GM15510 (cell line): Measurements from ENCODE around the gene NPTXR.

ENCODE experiments used
- POLR2A ChIP-seq: IDR thresholded peaks from 3 replicates; pipeline ENCODE4 v1.6.1; 2011; ENCODE audit warnings: borderline replicate concordance; ENCODE audit not compliant: insufficient read length; ENCODE audit errors: extremely low read depth

The NPTXR gene

DNA sequence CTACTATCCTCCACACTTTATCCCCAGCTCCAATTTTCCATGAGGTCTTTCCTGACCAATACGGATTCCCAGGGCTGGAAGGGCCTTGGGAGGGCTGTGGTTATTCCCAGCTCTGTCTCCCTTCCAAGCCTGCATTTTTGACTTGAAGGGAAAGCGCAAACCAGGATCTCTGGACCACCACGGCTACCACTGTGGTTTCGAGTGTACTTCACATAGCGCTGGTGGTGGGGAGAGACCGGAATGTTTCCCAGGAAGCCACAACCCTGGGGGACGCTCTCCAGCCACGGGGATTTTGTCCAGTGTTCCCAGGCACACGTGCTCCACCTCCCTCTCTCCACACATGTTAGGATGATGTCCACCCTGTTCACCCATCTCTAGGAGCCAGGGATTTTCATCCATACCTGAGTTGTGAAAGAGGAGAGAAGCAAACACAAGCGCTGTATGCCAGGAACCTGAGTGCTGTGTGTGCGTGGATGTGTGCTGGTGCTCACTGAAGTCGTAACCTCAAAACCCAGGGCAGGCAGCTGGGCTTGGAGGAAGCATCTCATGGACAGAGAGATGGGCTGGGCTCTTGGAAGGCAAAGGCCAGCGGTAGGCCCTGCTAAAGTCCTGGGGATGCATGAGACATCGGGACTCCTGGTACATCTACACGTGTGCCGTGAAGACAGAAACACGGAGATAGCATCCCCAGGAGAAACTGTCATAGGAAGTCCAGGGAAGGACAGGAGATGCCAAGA is 1.3 kb upstream of the NPTXR start:
- TF ChIP-seq POLR2A = no peak

DNA sequence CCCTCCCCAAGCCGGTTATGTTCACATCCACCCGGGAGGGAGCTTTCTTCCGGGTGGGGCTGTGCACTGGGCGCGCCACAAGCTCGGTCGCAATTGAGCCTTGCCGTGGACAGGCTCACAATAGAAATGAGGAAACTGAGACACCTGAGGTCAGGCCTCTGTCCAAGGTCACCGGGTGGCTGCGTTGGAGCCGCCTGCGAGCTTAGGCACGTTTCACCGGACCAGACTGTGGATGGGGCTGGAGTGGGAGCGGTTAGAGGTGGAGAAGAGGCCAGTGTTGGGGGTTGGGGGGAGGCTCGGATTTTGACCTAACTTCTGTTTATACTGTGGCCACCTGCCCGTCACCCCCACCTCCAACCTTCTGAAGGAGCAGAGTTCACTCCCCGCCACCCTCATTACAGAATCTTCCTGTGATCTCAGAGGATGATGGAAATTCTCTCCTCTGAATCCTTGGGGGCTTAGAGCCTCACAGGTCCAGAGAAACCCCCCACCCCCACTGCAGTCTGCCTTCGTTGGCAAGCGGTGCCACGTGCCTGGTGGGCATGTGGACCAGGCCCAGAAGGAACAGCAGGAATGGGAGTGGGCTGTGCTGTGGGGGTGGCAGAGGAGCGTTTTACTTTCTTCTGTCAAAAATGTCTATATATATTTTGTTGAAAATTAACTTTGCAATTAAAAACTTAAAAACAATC is 631 bp upstream of the NPTXR start:
- no peak for TF ChIP-seq POLR2A

DNA sequence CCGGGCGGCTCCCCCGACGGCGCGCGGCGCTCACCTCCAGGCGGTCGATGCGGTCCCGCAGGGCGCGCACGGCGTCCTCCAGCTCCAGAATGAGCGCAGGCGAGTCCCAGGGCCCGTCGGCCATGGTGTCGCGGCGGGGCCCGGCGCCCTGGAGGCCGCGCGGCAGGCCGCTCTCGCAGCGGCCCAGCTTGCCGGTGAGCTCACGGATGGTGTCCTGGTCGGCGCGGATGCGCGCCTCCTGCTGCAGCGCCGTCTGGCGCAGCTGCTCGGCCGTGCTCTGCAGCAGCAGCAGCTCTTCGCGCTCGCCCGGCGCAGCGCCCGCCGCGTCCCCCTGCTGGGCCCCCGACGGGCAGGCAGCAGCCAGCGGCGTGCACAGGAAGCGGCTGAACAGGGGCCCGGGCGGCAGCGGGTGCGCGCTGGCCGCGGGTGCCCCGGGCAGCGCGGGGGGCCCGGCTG is 599 bp downstream of the NPTXR start:
- TF ChIP-seq POLR2A = no peak

DNA sequence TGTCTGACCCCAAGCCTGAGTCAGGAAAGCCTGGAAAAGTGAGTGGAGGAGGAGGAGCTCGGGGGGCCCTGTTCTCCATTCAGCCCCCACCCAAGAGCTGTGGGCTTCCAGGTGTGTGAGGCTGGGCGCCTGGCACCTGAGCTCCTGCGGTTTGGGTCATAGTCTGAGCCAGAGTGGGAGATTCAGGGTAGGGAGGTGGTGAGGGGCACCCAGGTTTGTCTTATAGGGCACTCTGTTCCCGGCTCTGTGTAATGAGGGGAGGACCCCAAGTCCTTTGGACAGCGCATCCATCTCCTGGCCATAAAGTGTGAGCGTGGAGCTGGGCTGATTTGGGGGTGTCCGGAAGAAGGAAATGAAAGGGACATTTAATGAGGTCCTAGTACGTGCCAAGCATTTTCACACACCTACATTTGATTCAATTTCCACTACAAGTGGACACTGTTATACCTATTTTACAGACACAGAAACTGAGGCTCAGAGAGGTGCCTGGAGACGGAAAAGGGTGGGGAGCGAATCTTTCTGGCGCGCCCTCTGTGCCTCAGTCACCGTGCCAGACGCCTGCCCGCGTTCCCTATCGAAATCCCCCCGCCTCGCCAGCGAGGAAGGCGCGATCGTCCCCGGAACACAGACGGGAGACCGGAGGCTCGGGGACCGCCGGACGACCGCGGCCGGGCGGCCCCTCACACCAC is 1.2 kb downstream of the NPTXR start:
- no peak for TF ChIP-seq POLR2A

DNA sequence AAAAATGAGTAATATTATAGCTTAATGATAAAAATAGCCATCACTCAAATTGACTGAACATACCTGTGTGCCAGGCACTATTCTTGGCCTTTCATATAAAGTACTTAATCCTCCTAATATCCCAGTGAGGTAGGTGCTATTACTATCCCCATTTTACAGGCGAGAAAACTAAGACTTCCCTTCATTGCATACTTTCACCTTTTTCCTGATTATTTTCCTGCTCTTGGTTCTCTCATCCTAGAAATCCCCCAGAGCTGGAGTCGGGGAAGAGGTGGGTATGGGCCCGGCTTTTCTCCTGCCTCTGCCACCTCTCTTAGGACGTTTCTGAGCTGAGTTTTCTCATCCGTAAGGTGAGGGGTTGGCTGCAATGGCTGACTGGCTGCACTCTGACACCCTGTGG is 2.2 kb downstream of the NPTXR start:
- TF ChIP-seq POLR2A = no peak

DNA sequence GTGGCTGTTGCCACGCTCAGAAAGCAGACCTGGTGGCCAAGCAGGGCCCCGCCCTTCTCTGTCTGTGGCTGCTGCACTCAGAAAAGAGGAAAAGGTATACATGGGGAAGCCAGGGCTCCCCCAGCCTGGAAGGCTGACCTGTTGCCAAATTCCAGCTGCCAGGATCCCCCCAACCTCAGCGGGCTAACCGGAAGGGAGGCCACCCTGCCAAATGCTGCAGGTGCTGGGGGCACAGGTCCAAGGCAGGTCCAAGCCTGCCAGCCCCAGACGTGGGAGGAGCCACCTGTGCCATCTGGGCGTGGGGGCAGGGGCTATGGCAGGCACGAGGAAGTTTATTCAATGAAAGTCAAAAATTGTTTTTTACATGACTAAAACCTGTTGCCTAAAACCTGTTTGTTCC is 2.6 kb downstream of the NPTXR start:
- TF ChIP-seq POLR2A = no peak

DNA sequence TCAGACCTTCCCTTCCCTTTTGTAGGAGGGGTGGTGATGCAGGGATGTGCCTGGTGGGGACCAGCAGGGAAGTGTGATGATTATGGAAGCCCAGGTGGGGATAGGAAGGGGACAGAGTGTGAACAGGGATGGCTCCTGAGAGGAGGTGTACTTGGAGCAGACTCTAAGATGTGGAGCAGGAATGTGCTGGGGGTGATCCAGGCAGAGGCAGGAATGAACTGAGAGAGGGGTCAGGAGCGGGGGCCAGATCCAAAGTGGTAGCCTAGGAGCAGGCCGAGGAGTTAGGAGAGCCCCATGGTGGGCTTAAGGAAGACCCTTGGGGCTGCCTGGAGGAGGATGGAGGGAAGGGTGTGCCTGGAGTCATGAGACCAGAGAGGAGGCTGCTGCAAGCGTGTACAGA is 3.7 kb downstream of the NPTXR start:
- no peak for TF ChIP-seq POLR2A

DNA sequence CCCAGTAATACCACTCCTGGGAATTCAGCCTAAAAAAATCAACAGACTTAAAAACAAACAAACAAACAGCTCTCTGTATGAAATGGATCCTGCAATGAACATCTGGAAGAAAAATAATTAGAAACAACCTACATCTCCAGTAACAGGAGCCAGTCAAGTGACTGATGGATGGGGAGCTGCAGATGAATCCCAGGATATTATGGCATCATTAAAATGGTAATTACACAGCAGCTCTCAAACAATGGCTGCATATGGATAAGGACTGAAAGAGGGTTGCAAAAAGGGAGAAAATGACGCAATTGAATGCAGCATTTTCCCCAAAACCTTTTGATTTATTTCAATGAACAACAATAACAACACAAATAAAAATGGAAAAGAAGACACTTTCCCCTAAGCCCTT is 4.1 kb downstream of the NPTXR start:
- TF ChIP-seq POLR2A = no peak

DNA sequence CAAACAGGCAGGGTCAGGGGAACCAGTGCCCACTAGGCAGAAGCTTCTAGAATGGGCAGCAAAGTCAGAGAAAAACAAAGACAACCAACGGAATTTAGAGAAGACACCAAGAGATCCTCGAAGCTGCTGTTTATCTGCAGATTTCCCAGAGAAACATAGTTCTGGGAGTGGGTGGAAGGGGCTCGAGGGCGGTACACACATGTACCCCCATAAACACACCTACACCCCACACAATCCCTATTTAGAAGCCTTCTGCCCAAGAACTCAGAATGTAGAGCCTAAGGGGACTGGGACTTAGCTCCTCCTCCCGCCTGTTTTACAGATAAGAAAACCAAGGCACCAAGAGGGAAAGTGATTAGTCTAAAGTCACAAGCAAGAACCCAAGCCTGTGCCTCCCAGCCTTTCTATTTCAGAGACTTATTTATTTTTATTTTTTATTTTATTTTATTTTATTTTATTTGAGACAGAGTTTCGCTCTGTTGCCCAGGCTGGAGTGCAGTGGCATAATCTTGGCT is 6.4 kb downstream of the NPTXR start:
- TF ChIP-seq POLR2A = no peak

DNA sequence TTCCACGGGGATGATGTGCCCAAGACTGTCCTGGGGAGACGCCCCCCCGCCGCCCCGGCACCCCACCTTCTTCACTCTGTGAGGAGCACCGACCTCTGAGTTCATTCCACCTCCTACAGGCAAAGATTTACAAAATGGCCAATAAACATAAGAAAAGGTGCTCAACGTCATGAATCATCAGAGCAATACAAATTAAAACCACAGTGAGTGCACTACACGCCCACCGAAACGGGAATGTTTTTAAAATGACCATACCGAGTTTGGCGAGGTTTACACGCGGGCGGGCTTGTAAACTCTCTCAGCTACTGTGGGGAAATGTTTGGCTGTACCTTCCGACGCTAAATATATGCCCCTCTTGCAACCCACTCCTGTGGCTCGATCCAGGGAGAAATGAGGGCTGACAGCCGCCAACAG is 7.9 kb downstream of the NPTXR start:
- TF ChIP-seq POLR2A = no peak

DNA sequence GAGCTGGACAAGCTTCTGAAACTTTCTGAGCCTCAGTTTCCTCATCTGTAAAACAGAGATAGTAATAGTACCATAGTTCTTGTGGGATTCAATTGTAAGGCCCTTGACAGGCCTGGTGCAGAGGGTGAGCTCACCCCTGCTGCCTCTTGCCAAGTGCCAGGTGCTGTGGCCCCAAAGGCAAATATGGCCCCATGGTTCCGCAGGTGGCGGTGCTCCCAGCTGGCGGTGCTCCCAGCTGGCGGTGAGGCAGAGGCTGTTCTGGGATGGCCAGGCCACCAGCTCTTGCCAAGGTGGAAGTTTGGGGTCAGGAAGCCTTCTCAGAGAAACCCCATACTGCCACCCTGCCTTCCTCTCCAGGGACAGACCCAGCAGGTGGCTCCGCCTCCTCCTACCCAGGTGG is 8.8 kb downstream of the NPTXR start:
- TF ChIP-seq POLR2A = no peak

DNA sequence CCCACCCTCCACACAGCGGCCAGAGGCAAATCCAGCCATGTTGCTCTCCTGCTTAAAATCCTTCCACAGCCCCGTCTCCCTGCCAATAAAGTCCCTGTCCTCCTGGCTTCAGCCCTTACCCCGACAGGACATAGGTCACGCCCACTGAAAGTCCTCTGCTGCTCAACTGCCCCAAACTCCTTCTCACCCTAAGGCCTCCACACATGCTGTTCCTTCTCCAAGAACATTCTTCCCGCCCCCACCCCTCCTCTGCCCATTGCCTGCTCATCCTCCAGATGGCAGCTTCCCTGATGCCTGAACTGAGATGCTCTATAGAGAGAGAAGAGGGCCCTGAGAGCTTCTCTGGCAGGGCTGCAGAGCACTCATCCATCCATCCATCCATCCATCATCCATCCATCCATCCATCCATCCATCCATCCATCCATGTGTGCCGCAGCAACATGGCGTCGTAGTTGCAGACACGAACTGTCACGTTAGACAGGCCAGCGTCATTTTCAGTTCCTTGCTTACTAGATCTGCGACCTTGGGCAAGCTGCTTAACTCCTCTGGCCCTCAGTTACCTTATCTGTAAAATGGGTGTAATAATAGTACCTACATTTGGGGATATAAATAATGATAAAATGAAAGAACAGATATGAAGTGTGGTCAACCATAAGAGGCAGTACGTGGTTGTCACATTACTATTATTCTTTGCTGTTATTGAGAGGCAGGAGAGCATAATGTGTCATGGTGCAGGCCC is 9.4 kb downstream of the NPTXR start:
- TF ChIP-seq POLR2A = no peak

DNA sequence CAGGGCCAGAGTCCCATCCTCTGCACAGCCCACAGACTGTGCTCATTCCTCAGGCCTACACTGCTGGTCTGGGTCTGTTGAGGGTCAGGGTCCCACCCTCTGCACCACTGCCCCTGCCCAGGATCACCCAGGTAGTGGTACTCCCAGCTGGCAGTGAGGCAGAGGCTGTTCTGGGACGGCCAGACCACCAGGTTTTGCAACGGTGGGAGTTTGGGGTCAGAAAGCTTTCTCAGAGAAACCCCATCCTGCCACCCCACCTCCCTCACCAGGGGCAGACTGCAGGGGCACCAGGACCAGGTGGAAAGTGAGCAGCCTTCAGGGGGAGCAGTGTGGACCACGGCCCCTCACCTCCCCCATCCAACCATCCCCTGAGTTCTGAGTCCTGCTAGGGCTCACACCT is 10.8 kb downstream of the NPTXR start:
- no peak for TF ChIP-seq POLR2A

DNA sequence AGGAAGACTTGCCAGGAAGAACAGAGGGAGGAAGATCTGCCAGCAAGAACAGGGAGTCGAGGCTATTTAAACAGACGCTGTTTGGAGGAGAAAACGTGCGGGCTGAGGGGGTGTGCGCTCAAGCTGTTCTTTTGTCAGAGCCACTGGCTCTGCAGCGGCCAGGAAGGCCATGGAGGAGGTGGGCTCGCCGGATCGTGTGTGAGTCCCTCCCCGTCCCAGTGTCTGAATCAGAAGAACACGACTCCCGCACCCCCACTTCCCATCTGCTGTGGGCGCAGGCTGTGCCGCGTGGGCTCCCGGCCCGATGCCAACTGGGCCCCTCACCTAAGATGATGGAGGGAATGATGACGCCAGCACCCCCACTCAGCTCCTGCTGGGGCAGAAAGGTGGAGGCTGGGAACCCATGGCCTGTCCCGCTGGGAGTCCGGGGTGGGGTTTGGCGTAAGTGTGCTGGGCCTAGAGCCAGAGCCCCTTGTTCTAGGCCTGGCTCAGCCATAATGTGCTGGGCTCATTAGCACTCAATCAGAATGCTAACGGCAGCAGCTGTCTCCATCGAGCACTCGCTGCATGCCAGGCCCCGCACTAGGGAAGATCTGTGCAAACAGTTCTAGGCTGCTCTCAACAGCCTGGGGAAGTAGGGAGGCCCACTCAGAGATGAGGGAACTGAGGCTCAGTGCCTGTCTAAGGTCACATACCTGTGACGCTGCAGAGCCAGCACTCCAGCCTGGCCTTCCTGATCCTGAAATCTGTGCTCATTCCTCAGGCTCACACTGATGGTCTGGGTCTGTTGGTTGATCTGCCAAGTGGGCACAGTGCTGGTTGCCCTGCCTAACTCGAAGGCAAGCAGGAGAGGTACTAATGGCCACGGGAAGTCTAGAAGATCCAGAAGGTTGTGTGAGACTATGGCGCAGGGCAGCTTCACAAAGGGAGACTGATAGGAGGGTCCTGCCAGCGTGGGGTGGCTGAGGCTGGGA is 11.5 kb downstream of the NPTXR start:
- TF ChIP-seq POLR2A = no peak

DNA sequence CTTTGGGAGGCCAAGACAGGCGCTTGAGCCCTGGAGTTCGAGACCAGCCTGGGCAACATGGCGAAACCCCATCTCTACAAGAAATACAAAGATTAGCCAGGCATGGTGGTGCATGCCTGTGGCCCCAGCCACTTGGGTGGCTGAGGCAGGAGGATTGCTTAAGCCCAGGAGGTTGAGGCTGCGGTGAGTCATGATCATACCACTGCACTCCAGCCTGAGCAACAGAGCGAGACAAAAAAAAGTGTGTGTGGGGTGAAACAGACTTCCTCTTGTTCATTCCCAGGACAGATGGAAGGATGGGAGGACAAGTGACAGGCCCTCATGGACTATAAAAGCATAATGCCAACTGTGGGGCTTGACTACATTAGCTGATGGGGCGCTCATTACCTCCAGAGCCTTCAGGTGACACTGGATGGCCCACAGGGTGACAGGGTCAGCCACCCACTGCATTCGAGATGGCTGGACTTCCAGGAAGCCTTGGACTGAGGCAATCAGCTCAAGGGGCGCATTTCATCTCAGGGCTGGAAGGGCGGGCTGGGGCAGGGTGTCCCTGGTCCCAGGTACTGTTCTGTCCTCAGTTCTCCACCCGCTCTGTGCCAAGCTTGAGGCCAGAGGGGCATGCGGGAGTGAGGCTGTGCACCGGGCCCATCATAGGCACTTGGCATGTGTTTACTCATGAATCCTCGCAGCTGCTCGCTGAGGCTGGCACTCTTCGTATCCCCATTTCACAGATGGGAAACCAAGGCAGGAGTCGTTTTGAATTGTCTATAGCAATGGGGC is 12.5 kb downstream of the NPTXR start:
- no peak for TF ChIP-seq POLR2A
